ENCODE measurements around the gene C17orf75.
"Not testable (repeated sequence)": the region's sequence is repeated elsewhere in the genome, so short reads cannot be mapped to it uniquely, and the experiment has no call there.

C17orf75 gene

DNA sequence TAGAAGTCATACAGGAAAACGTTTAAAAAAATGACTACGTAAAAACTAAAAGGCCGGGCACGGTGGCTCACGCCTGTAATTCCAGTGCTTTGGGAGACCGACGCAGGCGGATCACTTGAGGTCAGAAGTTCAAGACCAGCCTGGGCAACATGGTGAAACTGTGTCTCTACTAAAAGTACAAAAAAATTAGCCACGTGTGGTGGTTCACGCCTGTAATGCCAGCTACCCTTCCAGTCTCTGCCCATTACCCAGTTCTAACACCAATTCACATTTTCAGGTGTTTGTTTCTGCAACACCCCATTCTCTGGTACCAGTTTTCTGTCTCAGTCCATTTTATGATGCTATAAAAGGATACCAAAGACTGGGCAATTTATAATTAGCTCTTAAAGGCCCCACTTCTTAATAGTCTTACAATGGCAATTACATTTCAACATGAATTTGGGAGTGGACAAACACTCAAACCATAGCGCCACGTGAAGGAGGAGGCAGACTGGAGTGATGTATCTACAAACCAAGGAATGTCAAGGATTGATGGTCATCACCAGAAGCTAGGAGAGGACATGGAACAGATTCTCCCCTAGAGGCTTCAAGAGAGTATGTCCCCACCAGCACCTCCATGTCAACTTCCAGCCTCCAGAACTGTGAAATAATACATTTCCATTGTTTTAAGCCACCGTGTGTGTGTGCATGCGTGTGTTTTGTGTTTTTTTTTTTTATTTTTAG, 791 bp upstream of the C17orf75 start:
- no peak for DNase-seq

DNA sequence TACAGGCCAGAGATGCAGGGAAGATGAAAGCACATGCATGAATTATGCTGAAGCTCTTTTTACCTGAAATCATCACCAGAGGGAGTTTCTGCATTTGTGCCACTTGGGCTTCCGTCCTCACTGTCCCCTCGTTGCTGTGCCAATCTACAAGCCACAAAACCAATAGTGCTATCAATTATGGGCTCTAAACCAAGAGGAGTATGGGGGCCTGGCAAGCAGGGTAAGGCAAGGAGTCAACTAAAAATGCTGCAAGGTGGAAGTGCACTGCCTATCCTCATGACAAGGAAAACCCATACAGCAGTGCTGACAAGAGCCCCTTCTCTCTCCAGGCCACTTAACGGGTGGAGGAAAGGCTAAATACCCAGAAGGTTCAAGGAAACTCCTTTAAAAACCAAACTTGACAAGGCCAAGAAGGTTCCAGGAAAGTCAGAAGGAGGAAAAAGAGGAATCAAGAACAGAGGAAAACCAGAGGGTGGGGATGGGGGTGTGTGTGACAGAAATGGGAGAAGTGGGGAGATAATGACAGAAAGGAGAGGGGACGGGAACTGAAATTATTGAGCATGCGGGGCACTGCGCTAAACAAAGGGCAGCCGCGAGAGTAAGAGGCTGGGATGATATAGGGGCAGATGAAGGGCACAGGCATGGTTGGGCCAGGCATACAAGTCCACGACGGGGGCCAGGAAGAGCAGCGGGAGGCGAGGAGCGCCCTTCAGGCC, 674 bp downstream of the C17orf75 start:
- DNase-seq: peak; percentile 33

DNA sequence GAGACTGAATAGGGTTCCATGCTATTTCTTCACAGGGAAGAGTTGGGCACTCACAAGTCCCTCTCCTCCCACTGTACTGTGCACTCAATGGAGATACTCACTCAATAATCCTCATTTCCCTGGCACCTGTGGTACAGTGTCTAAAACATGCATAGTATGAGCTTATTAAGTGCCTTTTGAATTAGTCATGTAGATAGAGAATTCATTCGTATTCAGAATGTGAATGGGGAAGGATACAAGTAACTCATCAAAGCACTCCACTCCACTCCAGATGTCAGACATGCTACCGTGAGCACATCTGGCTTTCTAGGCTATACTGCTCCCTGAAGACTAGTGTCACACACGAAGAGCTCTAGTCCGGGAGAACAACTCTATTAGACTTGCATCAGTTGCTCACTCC, 6.3 kb downstream of the C17orf75 start:
- DNase-seq: no peak

DNA sequence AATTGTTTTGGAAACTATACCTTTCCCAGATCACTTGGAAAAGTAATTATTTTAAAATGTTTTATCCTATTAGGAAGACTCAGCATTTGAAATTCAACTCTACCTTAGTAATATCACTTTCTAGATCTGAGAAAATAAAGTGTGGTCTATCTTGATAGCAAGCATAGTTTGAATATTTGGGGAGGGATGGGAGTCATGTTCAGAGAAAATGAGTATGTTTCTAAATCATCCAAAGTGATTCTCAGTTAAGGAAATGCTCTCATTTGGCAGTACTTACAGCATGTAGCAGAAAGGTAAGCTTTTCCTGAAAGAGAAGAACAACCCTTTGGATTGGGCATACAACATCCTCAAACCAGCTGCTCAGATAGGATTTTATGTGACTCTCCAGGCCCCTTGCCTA, 6.9 kb downstream of the C17orf75 start:
- DNase-seq: no peak

DNA sequence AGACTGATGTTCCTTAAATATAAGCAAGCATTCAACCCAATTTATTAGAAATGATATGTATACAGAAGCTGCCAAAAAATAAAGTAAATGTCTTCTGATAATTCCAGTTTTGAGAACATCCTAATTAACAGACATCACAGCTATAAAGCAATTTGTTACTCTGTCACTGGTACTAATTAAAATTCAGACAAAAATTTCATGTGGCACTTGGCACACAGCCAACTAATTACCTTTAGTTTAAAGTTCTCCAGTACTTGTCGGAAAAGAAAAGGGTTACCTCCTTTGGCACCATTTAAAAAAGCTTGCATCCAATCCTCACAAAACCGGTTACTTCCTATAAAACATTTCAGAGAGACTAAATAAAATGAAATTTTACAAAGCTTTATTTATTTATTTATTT, 8.8 kb downstream of the C17orf75 start:
- DNase-seq: no peak

DNA sequence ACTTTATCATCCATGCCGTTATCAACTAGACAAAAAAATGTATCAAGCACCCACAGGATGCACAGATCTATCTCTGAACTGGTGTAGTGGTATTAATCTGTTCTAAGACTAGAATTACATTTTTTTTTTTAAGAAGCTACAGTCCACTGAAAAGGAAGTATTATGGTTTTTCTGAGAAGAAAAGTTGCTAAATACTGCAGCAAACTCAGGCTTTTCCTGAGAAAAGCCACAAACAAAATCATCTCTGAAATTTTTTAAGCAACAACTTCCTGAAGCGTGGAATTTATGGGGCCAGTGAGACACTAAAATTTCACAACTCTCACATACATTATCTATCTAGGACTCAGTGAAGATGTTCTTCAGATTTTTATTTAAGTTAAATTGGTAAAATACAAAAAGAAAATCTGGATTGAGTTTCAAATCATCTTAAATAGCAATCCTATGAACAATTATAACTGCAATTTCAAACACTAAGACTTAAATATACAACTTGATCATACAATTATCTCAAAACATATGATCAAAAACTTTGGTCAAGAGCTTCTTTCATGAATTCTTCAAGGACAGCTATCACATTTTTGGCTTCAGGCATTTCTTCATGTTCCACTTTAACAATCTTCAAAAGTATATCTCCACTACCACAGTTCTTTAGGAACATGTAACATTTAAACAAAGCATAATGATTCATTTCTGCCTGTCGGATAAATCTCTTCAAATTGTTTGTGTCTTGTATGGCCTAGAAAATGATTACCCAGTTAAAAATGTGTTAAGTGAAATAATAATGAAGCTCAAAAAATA, 10.5 kb downstream of the C17orf75 start:
- DNase-seq: no peak

DNA sequence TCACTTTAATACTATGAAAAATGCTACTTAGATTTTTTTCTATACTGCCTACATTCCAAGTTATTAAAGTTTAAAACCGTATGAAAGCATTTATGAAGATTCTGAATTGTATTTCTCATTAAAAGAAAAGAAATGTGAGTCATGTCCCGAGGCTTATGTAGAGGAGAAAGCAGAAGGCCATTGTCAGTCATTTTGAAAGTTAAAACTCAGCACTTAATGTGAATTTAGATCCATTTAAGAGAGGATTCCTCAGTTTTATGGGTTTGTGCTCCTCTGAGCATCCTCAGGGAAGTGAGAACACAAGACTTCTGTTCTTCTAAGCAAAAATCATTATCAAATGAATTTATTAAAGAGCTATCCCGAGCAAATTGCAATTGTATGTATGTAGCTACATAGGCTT, 11.8 kb downstream of the C17orf75 start:
- no peak for DNase-seq

DNA sequence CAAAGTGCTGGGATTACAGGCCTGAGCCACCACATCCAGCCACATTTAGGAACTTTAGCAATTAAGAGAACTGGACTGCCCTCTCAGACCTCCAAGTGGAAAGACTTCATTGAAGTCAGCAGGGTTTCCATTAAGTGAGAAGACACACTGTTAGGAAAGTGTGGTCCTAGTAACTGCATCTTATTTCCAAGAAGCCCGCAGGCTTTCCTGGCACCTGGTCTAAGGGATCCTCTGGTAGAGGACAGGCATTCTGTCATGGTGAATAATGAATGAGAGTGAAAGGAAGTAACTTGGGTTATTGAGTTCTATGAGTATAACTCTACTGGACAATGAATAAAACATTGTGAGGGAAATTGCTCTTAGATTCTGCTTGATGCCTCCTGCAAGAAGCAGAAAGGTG, 14.1 kb downstream of the C17orf75 start:
- DNase-seq: no peak

DNA sequence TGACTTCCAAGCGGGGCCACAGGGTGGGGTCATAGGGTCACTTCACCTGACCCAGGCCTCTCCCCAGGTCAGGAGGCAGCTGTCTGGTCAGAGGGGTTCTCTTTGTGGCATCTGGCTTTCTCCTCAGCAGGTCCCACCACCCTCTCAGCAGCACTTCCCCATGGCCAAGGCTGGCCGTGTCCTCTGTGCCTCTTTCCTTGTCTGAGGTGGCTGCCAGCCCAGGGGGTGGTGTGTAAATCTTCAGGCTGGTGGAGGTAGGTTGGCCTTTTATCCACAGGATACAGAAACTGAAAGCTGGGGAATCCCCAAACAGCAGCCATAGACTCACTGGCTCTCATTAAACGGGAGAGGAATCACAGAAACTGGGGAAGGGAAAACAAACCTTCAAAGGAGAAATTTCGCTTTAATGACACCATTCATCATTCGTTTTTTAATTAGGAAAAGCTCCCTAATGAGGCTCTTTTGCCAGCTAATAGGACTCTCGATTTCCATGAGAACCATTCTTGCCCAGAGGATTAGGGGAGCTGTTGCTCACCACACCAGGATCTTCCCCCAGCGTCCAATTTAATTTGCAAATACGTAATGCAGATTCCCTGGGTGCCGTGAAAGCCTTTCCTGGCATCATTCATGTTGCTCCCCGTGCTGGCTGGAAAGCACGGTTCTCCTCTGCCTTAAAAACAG, 18.0 kb downstream of the C17orf75 start:
- DNase-seq: no peak

DNA sequence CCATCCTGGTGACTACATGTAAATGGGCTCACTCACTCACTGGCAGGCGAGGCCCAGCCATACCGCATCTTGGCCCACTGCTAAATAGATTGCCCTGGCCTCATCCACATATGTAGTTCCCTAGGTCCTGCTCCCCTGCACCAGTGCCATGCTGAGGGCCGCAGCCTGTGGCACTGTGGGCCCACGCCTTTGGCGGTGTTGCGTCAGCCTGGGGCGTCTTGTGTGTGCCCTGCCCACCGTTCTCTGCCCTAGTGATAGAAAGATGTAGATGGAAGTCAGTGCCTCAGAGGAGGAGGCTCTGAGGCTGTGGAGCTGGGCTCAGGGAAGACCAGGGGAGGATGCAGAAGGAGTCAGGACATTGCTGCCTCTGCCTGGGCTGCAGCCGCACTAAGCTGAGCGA, 18.9 kb downstream of the C17orf75 start:
- no peak for DNase-seq

DNA sequence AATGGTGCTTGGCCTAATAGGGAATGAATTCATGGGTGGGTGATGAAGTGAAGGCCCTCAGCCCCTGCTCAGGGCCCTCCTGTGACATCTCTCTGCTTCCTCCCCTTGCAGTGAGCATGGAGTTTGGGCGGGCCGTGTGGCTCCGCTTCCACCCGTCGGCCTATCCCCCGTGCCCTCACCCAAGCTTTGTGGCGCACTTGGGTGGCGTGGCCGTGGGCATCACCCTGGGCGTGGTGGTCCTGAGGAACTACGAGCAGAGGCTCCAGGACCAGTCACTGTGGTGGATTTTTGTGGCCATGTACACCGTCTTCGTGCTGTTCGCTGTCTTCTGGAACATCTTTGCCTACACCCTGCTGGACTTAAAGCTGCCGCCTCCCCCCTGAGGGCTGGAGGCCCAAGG, 21.1 kb downstream of the C17orf75 start:
- no peak for DNase-seq

DNA sequence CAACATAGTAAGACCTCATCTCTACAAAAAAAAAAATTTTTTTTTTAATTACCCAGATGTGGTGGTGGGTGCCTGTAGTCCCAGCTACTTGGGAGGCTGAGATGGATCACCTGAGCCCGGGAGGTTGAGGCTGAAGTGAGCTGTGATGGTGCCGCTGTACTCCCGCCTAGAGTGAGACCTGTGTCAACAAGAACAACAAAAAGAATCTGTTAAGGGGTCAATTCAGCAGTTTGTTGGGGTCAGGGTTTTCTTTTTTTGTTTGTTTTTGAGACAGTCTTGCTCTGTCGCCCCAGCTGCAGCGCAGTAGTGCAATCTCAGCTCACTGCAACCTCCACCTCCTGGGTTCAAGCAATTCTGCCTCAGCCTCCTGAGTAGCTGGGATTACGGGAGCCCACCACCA, 21.9 kb downstream of the C17orf75 start:
- DNase-seq: not testable (repeated sequence)

DNA sequence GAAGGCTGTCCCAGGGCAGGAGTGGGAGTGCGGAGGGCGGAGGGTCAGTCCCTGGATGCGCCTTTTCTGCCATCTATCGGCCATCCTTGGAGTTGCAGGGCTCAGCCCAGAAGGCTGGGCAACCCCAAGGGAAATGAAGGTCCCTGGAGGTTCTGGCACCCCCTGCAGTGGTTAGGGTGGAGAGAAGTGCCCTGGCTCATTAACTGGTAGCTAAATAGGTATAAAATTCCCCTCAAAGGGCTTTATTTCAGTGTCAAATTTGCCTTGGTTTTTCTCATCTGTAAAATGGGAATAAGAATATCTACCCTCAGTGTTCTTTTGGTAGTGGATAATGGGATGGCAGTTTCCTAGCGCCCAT, 22.4 kb downstream of the C17orf75 start:
- DNase-seq: peak; percentile 26

DNA sequence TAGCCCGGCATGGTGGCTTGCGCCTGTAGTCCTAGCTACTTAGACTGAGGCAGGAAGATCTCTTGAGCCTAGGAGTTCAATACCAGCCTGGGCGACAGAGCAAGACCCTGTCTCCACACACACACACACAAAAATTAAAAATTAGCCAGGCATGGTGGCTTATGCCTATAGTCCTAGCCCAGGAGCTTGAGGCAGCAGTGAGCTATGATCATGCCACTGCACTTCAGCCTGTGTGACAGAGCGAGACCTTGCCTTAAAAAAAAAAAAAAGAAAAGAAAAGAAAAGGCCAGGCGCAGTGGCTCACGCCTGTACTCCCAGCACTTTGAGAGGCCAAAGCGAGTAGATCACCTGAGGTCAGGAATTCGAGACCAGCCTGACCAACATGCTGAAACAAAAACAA, 23.9 kb downstream of the C17orf75 start:
- DNase-seq: no peak

DNA sequence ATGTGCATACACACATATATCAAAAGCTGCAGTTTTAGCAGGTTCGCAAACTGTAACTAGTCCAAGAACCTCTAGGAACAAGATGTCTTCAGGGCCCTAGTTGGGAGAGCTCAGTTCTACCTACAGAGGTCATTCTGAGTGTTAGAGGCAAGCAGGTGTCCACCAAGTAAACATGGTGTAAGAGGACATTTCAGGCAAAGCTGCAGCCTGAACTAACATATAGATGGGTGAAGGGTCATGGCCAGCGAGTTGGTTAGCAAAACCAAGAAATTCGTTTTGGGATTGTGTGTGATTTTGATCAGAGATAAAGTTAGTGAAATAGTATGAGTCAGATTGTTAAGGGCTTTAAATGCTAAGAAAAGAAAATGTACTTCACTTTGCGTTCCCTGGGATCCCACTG, 24.6 kb downstream of the C17orf75 start:
- no peak for DNase-seq

DNA sequence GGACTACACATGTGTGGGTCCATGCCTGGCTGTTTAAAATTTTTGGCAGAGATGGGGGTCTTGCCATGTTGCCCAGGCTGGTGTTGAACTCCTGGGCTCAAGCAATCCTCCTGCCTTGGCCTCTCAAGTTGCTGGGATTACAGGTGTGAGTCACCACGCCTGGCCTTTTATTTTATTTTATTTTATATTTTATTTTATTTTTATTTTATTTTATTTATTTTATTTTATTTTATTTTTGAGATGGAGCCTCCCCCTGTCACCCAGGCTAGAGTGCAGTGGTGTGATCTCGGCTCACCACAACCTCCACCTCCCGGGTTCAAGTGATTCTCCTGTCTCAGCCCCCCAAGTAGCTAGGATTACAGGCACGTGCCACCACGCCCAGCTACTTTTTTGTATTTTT, 25.3 kb downstream of the C17orf75 start:
- DNase-seq: not testable (repeated sequence)

DNA sequence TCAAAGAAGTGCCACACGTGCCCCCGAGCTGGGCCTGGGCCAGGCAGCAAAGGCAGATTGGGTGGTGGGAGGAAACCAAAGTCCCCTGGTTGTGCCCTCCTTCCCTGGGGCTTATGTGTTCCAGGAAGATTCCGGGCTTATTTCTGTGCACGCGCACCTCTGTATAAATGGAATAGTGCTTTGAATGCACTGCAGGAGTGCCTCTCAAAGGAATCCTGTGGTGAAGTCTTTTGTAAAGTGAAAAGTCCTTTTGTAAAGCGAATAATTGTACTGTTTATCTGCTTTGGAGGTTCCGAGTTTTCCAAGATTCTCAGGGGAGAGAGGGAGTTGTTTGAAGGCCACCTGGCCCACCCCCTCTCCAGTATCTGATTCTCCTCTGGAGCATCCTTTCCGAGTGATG, 26.8 kb downstream of the C17orf75 start:
- DNase-seq: no peak

DNA sequence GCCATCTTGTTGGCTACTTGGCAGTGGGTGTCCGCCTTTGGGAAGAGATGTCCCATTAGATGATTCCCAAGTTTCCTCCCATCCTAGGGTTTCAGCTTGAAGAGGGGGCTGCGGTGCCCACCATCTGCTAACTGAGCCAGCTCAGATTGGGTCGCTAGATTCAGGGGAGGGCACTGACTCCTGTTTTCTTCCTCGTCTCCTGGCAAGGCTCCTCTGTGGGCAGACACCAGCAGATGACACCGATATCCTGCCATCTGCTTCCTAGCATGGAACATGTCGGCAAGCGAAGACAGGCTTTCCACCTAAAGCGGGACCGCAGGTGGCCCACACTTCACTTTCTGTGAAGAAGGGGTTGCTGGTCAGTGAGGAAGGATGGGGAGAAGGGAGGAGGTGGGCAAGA, 27.3 kb downstream of the C17orf75 start:
- DNase-seq: no peak

DNA sequence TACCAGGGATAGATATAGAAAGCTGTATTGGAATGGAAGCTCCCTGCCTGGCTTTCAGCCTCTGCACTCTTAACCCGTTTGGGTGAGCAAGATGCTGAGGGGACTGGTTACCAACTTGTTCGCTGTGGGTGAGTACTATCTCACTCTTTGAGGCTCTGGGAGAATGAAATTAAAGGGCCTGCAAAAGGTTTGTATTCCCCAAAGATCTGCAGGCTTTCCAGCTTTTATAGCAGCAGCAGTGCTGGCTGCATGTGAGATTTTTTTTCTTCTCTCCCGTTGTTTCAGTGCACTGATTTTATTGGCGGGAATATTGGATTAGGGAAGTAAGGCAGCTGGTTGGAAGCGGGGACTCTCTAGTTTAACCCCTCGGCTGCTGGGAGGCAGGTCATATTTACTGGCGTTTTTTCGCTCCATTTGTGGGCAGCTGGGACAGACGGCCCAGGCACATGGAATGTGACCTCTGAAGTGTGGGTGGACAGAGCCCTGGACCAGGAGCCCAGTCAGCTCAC, 30.9 kb downstream of the C17orf75 start:
- DNase-seq: peak; percentile 15

DNA sequence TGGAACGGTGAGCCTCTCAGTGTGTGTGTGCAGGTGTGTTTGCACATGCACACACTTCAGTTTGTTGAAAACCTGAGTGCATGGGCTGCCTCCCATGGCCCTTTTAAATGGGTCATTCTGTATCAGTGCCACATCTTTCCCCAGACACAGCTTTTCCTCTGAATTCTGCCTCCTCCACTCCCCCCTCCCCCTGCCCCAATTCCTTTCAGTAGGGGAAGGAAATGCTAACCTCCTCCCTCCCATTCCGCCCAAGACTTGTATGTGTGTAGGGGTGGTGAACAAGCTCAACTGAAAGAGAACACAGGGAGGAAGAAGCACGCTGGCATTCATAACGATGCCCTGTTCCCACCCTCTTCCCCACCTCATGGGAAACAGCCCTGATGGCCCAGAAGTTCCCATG, 34.3 kb downstream of the C17orf75 start:
- DNase-seq: peak; percentile 30

DNA sequence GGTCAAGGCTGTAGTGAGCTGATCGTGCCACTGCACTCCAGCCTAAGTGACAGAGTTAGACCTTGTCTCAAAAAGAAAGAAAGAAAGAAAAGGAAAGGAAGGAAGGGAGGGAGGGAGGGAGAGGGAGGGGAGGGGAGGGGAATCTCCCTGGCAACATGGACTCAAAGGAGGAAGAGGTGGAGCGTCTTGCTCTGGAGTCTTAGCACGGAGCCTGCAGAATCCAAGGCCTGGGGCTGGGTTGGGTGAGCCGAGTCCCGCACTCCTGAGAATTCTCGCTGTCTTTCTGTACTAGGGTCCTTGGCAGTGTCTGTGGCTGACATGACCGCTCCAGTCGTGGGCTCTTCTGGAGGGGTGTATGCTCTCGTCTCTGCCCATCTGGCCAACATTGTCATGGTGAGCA, 36.9 kb downstream of the C17orf75 start:
- DNase-seq: no peak

DNA sequence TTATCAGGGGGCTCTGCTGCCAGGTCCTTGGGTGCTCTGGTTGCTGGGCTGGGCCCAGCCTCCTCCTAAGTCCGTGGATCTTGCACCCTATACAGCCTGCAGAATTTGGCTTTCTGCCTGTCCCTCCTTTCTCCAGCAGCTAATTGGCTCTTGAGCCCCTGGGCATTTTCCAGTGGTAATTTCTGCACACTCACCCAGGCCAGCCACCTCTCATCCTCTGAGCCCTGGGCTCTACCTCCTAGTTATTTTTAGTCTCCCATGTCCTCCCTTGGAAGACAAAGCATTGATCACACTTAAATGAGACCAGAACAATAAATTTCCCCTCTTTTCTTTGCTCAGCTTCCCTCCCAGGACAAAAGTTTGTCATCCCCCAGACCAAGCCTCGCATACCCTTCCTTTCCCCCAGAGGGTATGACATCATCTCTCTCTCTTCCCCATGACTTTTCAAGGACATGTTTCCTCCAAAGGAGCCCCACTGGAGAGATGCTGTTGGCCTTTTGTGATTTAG, 38.1 kb downstream of the C17orf75 start:
- DNase-seq: peak; percentile 57

All from DMS79 treated with DMSO at 0.1 percent for 48 hours (cell line).